ENCODE results near the gene GPC1. TPM values are rescaled to one million over a fixed set of nuclear protein-coding genes. Genes with fewer than 3 reads are reported as not detected.
A peak's percentile ranks its signal among the peaks of the same experiment; 100 is the strongest.
"Not testable (repeated sequence)": the region's sequence is repeated elsewhere in the genome, so short reads cannot be mapped to it uniquely, and the experiment has no call there.

Gene GPC1
- total and polyA plus RNA-seq, 10 donors: 4.1 to 25.0 (median 15.1) TPM

DNA sequence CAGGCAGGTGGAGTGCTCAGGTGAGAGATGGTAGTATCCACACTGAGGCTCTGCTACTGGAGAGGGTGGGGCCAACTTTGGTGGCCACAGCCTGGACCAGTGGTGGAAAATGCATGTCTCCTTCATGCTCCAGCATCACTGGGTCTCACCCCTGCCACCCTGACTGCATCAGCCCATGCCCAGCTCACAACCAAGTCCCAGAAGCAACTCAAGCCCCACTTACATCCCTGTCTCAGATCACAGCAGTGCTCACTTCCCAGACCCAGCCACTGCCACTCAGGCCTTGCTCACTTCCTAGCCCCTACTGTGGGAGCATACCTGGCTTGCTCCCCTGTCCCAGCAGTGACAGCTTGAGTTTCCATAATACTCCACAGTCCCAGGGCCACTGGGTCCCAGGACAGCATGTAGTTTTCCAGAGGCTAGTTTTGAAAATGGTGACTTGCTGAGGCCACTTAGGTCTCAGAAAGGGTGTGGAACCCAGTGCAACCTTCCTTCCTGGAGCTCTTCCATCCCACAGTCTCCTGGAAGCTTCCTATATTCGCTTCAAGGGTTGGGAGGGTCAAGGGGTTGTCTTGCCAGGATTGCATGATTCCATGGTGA, 58.8 kb downstream of the GPC1 start:
- TF ChIP-seq POLR2AphosphoS5 (IDR thresholded peaks at IDR 0.05) (no peak), POLR2A (IDR thresholded peaks at IDR 0.05) (no peak)
- TF ChIP-seq, protein P1, sequence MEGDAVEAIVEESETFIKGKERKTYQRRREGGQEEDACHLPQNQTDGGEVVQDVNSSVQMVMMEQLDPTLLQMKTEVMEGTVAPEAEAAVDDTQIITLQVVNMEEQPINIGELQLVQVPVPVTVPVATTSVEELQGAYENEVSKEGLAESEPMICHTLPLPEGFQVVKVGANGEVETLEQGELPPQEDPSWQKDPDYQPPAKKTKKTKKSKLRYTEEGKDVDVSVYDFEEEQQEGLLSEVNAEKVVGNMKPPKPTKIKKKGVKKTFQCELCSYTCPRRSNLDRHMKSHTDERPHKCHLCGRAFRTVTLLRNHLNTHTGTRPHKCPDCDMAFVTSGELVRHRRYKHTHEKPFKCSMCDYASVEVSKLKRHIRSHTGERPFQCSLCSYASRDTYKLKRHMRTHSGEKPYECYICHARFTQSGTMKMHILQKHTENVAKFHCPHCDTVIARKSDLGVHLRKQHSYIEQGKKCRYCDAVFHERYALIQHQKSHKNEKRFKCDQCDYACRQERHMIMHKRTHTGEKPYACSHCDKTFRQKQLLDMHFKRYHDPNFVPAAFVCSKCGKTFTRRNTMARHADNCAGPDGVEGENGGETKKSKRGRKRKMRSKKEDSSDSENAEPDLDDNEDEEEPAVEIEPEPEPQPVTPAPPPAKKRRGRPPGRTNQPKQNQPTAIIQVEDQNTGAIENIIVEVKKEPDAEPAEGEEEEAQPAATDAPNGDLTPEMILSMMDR (IDR thresholded peaks at IDR 0.05 in 8 of 11, conservative IDR thresholded peaks at IDR 0.05 in 3 of 11): no peak
- Histone ChIP-seq H3K36me3 (peaks cover 0 to 56% (median 12%) of the 10 kb centered on the region in 6 donors), H3K27me3 (replicated peaks in 1 of 7) (no peaks in the 10 kb centered on the region), H3K27ac (no peak overlapping the region), H3K4me1 (no peaks in the 10 kb centered on the region), H3K4me3 (no peak overlapping the region), H3K9me3 (peaks cover 3 to 48% (median 43%) of the 10 kb centered on the region in 8 donors)
- intact Hi-C loops (cut with DNase I; ENCODE audit: low total_unique reads): no loop called here
- WGBS, 5 donors: 58 to 95% (median 86%) methylated on average over 1 of the region's 1 CpG
- DNase-seq: peak; percentile 22

- H3K4me3 ChIP-seq; H3K4me1 ChIP-seq; intact Hi-C loops (cut with DNase I; ENCODE audit: low total_unique reads); H3K27me3 ChIP-seq (replicated peaks in 1 of 7); H3K27ac ChIP-seq: not testable (repeated sequence)
- peaks cover 0 to 42% (median 36%) of the 10 kb centered on the region in 8 donors for H3K9me3 ChIP-seq
- 74 to 89% (median 83%) methylated on average over 11 of the region's 11 CpGs for WGBS, 5 donors
- H3K36me3 ChIP-seq: peaks cover 0 to 63% (median 16%) of the 10 kb centered on the region in 6 donors
- peak; percentile 47 for DNase-seq
Measured at GRCh38 chr2:240494942-240495341, 59.5 kb downstream of the GPC1 start.

DNA sequence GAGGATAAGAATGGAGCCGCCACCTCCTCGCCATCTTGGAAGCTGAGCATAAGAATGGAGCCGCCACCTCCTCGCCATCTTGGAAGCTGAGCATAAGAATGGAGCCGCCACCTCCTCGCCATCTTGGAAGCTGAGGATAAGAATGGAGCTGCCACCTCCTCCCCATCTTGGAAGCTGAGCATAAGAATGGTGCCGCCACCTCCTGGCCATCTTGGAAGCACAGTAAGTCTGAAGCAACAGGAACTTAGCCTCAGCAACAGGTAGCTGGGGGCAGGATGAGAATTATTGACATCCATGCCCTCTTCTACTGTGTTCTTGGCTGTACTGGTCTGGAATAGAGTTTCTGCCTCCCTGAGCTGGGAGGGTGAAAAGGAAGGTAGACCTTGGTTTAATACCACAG, 61.6 kb downstream of the GPC1 start:
- intact Hi-C loops (cut with DNase I; ENCODE audit: low total_unique reads); H3K4me3 ChIP-seq; DNase-seq; H3K27me3 ChIP-seq (replicated peaks in 1 of 7); H3K27ac ChIP-seq; H3K4me1 ChIP-seq: not testable (repeated sequence)
- Histone ChIP-seq H3K36me3 (peaks cover 0 to 77% (median 19%) of the 10 kb centered on the region in 6 donors), H3K9me3 (peaks cover 0 to 21% (median 15%) of the 10 kb centered on the region in 8 donors)
- 95 to 99% (median 98%) methylated on average over 7 of the region's 7 CpGs for WGBS, 5 donors

GRCh38 chr2:240498171-240498957, 62.9 kb downstream of the GPC1 start:
- DNase-seq: peak; percentile 48
- TF ChIP-seq, protein P1 (IDR thresholded peaks at IDR 0.05 in 8 of 11, conservative IDR thresholded peaks at IDR 0.05 in 3 of 11): no peak
- no peak for TF ChIP-seq POLR2A (IDR thresholded peaks at IDR 0.05)
- no peak for TF ChIP-seq POLR2AphosphoS5 (IDR thresholded peaks at IDR 0.05)
- H3K4me3 ChIP-seq: no peak overlapping the region
- intact Hi-C loops (cut with DNase I; ENCODE audit: low total_unique reads): no loop called here
- H3K27me3 ChIP-seq (replicated peaks in 1 of 7): no peaks in the 10 kb centered on the region
- H3K36me3 ChIP-seq: peaks cover 0 to 82% (median 19%) of the 10 kb centered on the region in 6 donors
- peaks cover 0 to 8% (median 2%) of the 10 kb centered on the region in 8 donors for H3K9me3 ChIP-seq
- no peaks in the 10 kb centered on the region for H3K4me1 ChIP-seq
- WGBS, 5 donors: 80 to 88% (median 85%) methylated on average over 12 to 13 of the region's 13 CpGs
- H3K27ac ChIP-seq: no peak overlapping the region

GRCh38 chr2:240498958-240499260, 63.4 kb downstream of the GPC1 start:
- Histone ChIP-seq H3K9me3 (peaks cover 0 to 2% (median 0%) of the 10 kb centered on the region in 8 donors), H3K27ac (no peak overlapping the region), H3K4me3 (no peak overlapping the region), H3K36me3 (peaks cover 0 to 82% (median 21%) of the 10 kb centered on the region in 6 donors), H3K27me3 (replicated peaks in 1 of 7) (no peaks in the 10 kb centered on the region), H3K4me1 (no peaks in the 10 kb centered on the region)
- WGBS, 5 donors: 88 to 97% (median 91%) methylated on average over 9 of the region's 9 CpGs
- peak; percentile 42 for DNase-seq
- no peak for TF ChIP-seq POLR2AphosphoS5 (IDR thresholded peaks at IDR 0.05)
- TF ChIP-seq, protein P1 (IDR thresholded peaks at IDR 0.05 in 8 of 11, conservative IDR thresholded peaks at IDR 0.05 in 3 of 11): no peak
- TF ChIP-seq POLR2A (IDR thresholded peaks at IDR 0.05): no peak
- intact Hi-C loops (cut with DNase I; ENCODE audit: low total_unique reads): no loop called here
